G401.6 (cell line): ENCODE results near the gene PCDHA2.
"Not testable (repeated sequence)": the region's sequence is repeated elsewhere in the genome, so short reads cannot be mapped to it uniquely, and the experiment has no call there.

ENCODE experiments used
- FAIRE-seq: peaks from 2 replicates; lab custom pipeline; 2012; peaks lifted over from hg19 to GRCh38; lab: Jason Lieb, UNC

PCDHA2 gene

GRCh38 chr5:140794595-140795258, at the start of gene PCDHA2:
Gene PCDHA2 (plus strand): TSS chr5:140794852.
- no peak for FAIRE-seq

DNA sequence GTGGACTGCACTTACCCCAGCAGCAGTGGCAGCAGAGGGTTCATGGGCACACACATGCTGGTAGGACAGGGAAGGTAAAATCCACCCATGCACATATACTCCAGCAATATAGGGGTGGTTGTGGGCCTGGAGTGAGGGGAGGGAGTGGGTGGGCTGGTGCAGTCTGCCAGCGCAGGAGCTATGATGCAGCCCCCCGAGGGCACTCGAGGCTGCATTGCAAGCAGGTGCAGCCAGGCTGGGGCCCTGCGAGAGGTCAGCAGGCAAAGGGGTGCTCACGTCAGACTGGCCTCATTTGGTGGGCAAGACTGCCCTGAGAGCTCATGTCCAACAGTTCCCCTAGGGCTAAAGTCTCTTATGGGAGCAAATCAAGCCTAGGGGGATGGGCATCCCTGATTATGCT, 41.1 kb upstream of the PCDHA2 start:
- FAIRE-seq: no peak

GRCh38 chr5:140764177-140764973, 30.3 kb upstream of the PCDHA2 start:
- FAIRE-seq: peak; percentile 47

GRCh38 chr5:140767444-140767843, 27.2 kb upstream of the PCDHA2 start:
- FAIRE-seq: no peak

GRCh38 chr5:140780512-140780911, 14.1 kb upstream of the PCDHA2 start:
- FAIRE-seq: no peak

- no peak for FAIRE-seq
These were observed 8.6 kb upstream of the PCDHA2 start, which contains the start of gene PCDHA1 for GRCh38 chr5:140785905-140786686. Gene PCDHA1 (plus strand): TSS chr5:140786140.

DNA sequence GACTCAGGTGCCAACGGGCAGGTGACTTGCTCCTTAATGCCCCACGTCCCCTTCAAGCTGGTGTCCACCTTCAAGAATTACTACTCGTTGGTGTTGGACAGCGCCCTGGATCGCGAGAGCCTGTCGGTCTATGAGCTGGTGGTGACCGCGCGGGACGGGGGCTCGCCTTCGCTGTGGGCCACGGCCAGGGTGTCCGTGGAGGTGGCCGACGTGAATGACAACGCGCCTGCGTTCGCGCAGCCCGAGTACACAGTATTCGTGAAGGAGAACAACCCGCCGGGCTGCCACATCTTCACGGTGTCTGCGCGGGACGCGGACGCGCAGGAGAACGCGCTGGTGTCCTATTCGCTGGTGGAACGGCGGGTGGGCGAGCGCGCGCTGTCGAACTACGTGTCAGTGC, 7.2 kb upstream of the PCDHA2 start:
- not testable (repeated sequence) for FAIRE-seq

GRCh38 chr5:140787849-140788504, 6.7 kb upstream of the PCDHA2 start:
- not testable (repeated sequence) for FAIRE-seq

GRCh38 chr5:140791089-140791488, 3.6 kb upstream of the PCDHA2 start:
- FAIRE-seq: no peak

GRCh38 chr5:140795259-140795641, 598 bp downstream of the PCDHA2 start:
- no peak for FAIRE-seq

DNA sequence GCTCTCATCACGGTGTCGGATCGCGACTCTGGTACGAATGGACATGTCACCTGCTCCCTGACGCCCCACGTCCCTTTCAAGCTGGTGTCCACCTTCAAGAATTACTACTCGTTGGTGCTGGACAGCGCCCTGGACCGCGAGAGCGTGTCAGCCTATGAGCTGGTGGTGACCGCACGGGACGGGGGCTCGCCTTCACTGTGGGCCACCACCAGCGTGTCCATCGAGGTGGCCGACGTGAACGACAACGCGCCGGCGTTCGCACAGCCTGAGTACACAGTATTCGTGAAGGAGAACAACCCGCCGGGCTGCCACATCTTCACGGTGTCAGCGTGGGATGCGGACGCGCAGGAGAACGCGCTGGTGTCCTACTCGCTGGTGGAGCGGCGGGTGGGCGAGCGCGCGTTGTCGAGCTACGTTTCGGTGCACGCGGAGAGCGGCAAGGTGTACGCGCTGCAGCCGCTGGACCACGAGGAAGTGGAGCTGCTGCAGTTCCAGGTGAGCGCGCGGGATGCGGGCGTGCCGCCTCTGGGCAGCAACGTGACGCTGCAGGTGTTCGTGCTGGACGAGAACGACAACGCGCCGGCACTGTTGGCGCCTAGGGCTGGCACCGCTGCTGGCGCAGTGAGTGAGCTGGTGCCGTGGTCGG, 1.5 kb downstream of the PCDHA2 start:
- not testable (repeated sequence) for FAIRE-seq

GRCh38 chr5:140796718-140797095, 2.1 kb downstream of the PCDHA2 start:
- FAIRE-seq: no peak

- FAIRE-seq: no peak
These were observed 6.3 kb downstream of the PCDHA2 start, which contains the start of gene PCDHA3 for GRCh38 chr5:140800816-140801493. Gene PCDHA3 (plus strand): TSS chr5:140801057.

GRCh38 chr5:140801494-140801841, 6.8 kb downstream of the PCDHA2 start:
- no peak for FAIRE-seq

DNA sequence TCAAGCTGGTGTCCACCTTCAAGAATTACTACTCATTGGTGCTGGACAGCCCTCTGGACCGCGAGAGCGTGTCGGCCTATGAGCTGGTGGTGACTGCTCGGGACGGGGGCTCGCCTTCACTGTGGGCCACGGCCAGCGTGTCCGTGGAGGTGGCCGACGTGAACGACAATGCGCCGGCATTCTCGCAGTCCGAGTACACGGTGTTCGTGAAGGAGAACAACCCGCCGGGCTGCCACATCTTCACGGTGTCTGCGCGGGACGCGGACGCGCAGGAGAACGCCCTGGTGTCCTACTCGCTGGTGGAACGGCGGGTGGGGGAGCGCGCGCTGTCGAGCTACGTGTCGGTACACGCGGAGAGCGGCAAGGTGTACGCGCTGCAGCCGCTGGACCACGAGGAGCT, 7.7 kb downstream of the PCDHA2 start:
- FAIRE-seq: not testable (repeated sequence)

DNA sequence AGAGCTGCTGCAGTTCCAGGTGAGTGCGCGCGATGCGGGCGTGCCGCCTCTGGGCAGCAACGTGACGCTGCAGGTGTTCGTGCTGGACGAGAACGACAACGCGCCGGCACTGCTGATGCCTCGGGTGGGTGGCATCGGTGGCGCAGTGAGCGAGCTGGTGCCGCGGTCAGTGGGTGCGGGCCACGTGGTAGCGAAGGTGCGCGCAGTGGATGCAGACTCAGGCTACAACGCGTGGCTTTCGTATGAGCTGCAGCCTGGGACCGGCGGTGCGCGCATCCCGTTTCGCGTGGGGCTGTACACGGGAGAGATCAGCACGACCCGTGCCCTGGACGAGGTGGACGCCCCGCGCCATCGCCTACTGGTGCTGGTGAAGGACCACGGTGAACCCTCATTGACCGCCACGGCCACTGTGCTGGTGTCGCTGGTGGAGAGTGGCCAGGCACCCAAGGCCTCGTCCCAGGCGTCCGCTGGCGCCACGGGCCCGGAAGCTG, 8.2 kb downstream of the PCDHA2 start:
- no peak for FAIRE-seq

DNA sequence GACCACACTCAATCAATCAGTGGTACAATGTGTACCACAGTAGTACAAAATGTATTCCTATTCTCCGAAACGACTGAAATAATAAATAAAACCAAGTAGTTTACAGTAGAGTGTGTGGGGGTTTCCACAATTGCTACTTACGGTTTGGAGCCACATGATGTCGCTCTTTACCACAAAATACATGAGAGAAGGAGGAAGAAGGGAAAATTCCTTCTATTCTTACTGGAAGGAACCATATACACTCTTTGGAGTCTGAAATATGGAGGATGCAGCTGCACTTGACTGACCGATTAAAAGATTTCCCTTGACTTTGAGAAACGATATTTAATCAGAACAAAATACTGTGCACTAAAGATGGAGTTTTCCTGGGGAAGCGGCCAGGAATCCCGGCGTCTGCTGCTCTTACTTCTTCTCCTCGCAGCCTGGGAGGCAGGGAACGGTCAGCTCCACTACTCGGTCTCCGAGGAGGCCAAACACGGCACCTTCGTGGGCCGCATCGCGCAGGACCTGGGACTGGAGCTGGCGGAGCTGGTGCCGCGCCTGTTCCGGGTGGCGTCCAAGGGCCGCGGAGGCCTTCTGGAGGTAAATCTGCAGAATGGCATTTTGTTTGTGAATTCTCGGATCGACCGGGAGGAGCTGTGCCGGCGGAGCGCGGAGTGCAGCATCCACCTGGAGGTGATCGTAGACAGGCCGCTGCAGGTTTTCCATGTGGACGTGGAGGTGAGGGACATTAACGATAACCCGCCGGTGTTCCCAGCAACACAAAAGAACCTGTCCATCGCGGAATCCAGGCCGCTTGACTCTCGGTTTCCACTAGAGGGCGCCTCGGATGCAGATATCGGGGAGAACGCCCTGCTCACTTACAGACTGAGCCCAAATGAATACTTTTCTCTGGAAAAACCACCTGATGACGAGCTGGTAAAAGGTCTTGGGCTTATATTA, 12.5 kb downstream of the PCDHA2 start, which contains the start of gene PCDHA4:
Gene PCDHA4 (plus strand): TSS at position 235 of the 942 bp plus-strand sequence.
- peak; percentile 92 for FAIRE-seq

- FAIRE-seq: not testable (repeated sequence)
These were observed 13.7 kb downstream of the PCDHA2 start for GRCh38 chr5:140808241-140808888.

GRCh38 chr5:140808889-140809291, 14.2 kb downstream of the PCDHA2 start:
- FAIRE-seq: no peak
